Omental fat pad (tissue), 4 donors: Measurements from ENCODE around the gene GALK2. TPM values are rescaled to one million over a fixed set of nuclear protein-coding genes. Genes with fewer than 3 reads are reported as not detected.
A peak's percentile ranks its signal among the peaks of the same experiment; 100 is the strongest.

Experiments used
- ATAC-seq: fragments of 150-250 bp; one replicate; pipeline ENCODE4 v1.9.1; 2016; ENCODE audit warnings: mild to moderate bottlenecking, moderate library complexity; ENCODE audit not compliant: low FRiP score
- DNase-seq: peaks from one replicate; pipeline ENCODE4 v3.0.0-alpha.2; 2019; ENCODE audit warnings: low spot score
- CTCF ChIP-seq, 3 donors: fragments of 450-650 bp; IDR thresholded peaks; one replicate each; pipeline ENCODE4 v1.5.1; 2016 to 2017; ENCODE audit warnings: antibody characterized with exemption in 3 of 3, mild to moderate bottlenecking in 3 of 3, moderate library complexity in 2 of 3
- total RNA-seq, 4 donors: library from RNA; depleted of rRNA; stranded (reverse); fragments of >200 nt; gene quantifications; one replicate each; pipeline ENCODE4 v1.1.0, GENCODE V29; 2016

The GALK2 gene
- 10 to 100 TPM; 18.6 to 35.5 (median 32.5) TPM for total RNA-seq

- ATAC-seq = peak; percentile 99
- DNase-seq = peak; percentile 38
- TF ChIP-seq CTCF (IDR thresholded peaks at IDR 0.05) = no peak
Observed at GRCh38 chr15:49169880-49170597, at the start of gene GALK2. Gene GALK2, plus strand, starts transcription at chr15:49170247. Its CDS starts 76 bp downstream, at chr15:49170323.

GRCh38 chr15:49120832-49121231 lies 49.2 kb upstream of the GALK2 start:
- ATAC-seq (no peak), DNase-seq (no peak)
- TF ChIP-seq CTCF (IDR thresholded peaks at IDR 0.05) = no peak

- ATAC-seq = no peak
- TF ChIP-seq CTCF (IDR thresholded peaks at IDR 0.05) = no peak
- DNase-seq = no peak
Observed at GRCh38 chr15:49121901-49122300, 48.1 kb upstream of the GALK2 start.

GRCh38 chr15:49122541-49123062 lies 47.4 kb upstream of the GALK2 start:
- DNase-seq (no peak), ATAC-seq (no peak)
- TF ChIP-seq CTCF (IDR thresholded peaks at IDR 0.05) = no peak

- DNase-seq (no peak), ATAC-seq (no peak)
- TF ChIP-seq CTCF (IDR thresholded peaks at IDR 0.05) = no peak
Observed at GRCh38 chr15:49124371-49124770, 45.7 kb upstream of the GALK2 start.

GRCh38 chr15:49131403-49131802 lies 38.6 kb upstream of the GALK2 start:
- DNase-seq (no peak), ATAC-seq (no peak)

More at GRCh38 chr15:49131403-49131802, 38.6 kb upstream of the GALK2 start:
- TF ChIP-seq CTCF (IDR thresholded peaks at IDR 0.05) = no peak
